PC-9 (cell line): ENCODE measurements around the gene TMEM43. TPM values are rescaled to one million over a fixed set of nuclear protein-coding genes. Genes with fewer than 3 reads are reported as not detected.
"Not testable (repeated sequence)": the region's sequence is repeated elsewhere in the genome, so short reads cannot be mapped to it uniquely, and the experiment has no call there.

Source experiments
- BruUV-seq: library from RNA; stranded (reverse); fragments of 400-500 nt; replicated peaks from 2 replicates; lab custom pipeline; 2021; lab: Mats Ljungman, UMichigan
- CTCF ChIA-PET: fragments of 300-600 bp; sonication (Branson Sonifier 250); formaldehyde crosslinking; loops from one replicate; lab custom pipeline; 2022; ENCODE audit warnings: antibody characterized with exemption; lab: Charles Lee
- POLR2A ChIA-PET: fragments of 300-600 bp; sonication (Branson Sonifier 250); formaldehyde crosslinking; loops from one replicate; lab custom pipeline; 2022; ENCODE audit warnings: antibody characterized with exemption; ENCODE audit not compliant: unreplicated experiment; lab: Charles Lee
- DNase-seq, 2 experiments: peaks; one replicate each; pipeline versions ENCODE4 v3.0.0 to v3.0.0-alpha.2; 2015 to 2022; ENCODE audit warnings: mixed read lengths in 1 of 2
- H2AFZ ChIP-seq: fragments of 200-600 bp; sonication (generic); 2 replicates; pipeline ENCODE4 v1.8.1; 2017; ENCODE audit warnings: antibody characterized with exemption
- H3F3A ChIP-seq: fragments of 200-600 bp; sonication (generic); 2 replicates; pipeline ENCODE4 v1.8.1; 2017; ENCODE audit warnings: antibody characterized with exemption, mild to moderate bottlenecking, low read depth; ENCODE audit not compliant: insufficient read depth
- H3K27ac ChIP-seq: fragments of 200-600 bp; sonication (generic); 2 replicates; pipeline ENCODE4 v1.6.1; 2016; ENCODE audit warnings: mixed run types
- H3K27me3 ChIP-seq: fragments of 200-600 bp; sonication (generic); 2 replicates; pipeline ENCODE4 v1.6.1; 2016; ENCODE audit warnings: low read depth, mixed run types; ENCODE audit not compliant: insufficient read depth
- H3K36me3 ChIP-seq: fragments of 200-600 bp; sonication (generic); 2 replicates; pipeline ENCODE4 v1.6.1; 2016; ENCODE audit warnings: low read depth, mixed run types
- H3K4me1 ChIP-seq: fragments of 200-600 bp; sonication (generic); replicated peaks from 2 replicates; pipeline ENCODE4 v1.6.1; 2016; ENCODE audit warnings: mixed run types; ENCODE audit not compliant: insufficient read depth
- H3K4me2 ChIP-seq: fragments of 200-600 bp; sonication (generic); 2 replicates; pipeline ENCODE4 v1.6.1; 2017; ENCODE audit warnings: mixed run types
- H3K4me3 ChIP-seq: fragments of 200-600 bp; sonication (generic); 2 replicates; pipeline ENCODE4 v1.6.1; 2016; ENCODE audit warnings: mixed run types
- H3K79me2 ChIP-seq: fragments of 200-600 bp; sonication (generic); 2 replicates; pipeline ENCODE4 v1.6.1; 2017; ENCODE audit warnings: low read depth, mixed run types
- H3K9me2 ChIP-seq: fragments of 200-600 bp; sonication (generic); 2 replicates; pipeline ENCODE4 v1.8.1; 2017; ENCODE audit warnings: mild to moderate bottlenecking; ENCODE audit not compliant: insufficient read depth
- H3K9me3 ChIP-seq: fragments of 200-600 bp; sonication (generic); 2 replicates; pipeline ENCODE4 v1.8.1; 2016; ENCODE audit warnings: low read depth; ENCODE audit not compliant: insufficient read depth
- H4K20me1 ChIP-seq: fragments of 200-600 bp; sonication (generic); 2 replicates; pipeline ENCODE4 v1.8.1; 2017; ENCODE audit not compliant: insufficient read depth
- CTCF ChIP-seq: fragments of 200-600 bp; sonication (generic); conservative IDR thresholded peaks from 2 replicates; pipeline ENCODE4 v1.6.1; 2017; ENCODE audit warnings: mixed run types, antibody characterized with exemption, mild to moderate bottlenecking, moderate library complexity
- EZH2 ChIP-seq: fragments of 200-600 bp; sonication (generic); IDR thresholded peaks from 2 replicates; pipeline ENCODE4 v1.8.0; 2017; ENCODE audit warnings: antibody characterized with exemption, low read depth
- intact Hi-C: fragments of 100-400 bp; cut with micrococcal nuclease; formaldehyde crosslinking; loops from one replicate; pipeline ENCODE4 v1.10.0; 2022; ENCODE audit not compliant: unreplicated experiment
- total RNA-seq: library from RNA; stranded (reverse); gene quantifications from 2 replicates; pipeline ENCODE4 v1.2.3, GENCODE V29; 2021

TMEM43 gene
- total RNA-seq, 1 experiment from 2014 or later: 64.7 TPM

- no peaks in the 10 kb centered on the region for H3K9me2 ChIP-seq
- intact Hi-C loops: no loop called here
- BruUV-seq: no TSS peak
- CTCF ChIA-PET: no interaction called here
- H3K79me2 ChIP-seq: peaks cover 22% of the 10 kb centered on the region
- no peak overlapping the region for H3K27ac ChIP-seq
- POLR2A ChIA-PET: no interaction called here
- DNase-seq: no peak
- no peak overlapping the region for H2AFZ ChIP-seq
- no peaks in the 10 kb centered on the region for H3K9me3 ChIP-seq
- H3K36me3 ChIP-seq: peaks cover 39% of the 10 kb centered on the region; the same call in 1 of the 2 replicates
- H3K4me1 ChIP-seq: peaks cover 16% of the 10 kb centered on the region
- H3K4me3 ChIP-seq: no peak overlapping the region
- TF ChIP-seq EZH2 (no peak), CTCF (no peak)
- no peaks in the 10 kb centered on the region for H3K27me3 ChIP-seq
- H3K4me2 ChIP-seq: no peak overlapping the region
- 0 out of 2 replicates have a peak, but pooled peaks cover 7% of the 10 kb centered on the region for H4K20me1 ChIP-seq
- H3F3A ChIP-seq: 0 out of 2 replicates have a peak, but pooled peaks cover 4% of the 10 kb centered on the region
These were observed 6.2 kb upstream of the TMEM43 start for GRCh38 chr3:14118400-14119381.

GRCh38 chr3:14119651-14120050, 5.2 kb upstream of the TMEM43 start:
- no peak for DNase-seq
- Histone ChIP-seq H3F3A (0 out of 2 replicates have a peak, but pooled peaks cover 4% of the 10 kb centered on the region), H3K4me2 (no peak overlapping the region), H3K27me3 (no peaks in the 10 kb centered on the region), H3K4me3 (no peak overlapping the region), H3K36me3 (peaks cover 29% of the 10 kb centered on the region; the same call in 1 of the 2 replicates), H3K4me1 (peaks cover 11% of the 10 kb centered on the region), H3K79me2 (peaks cover 30% of the 10 kb centered on the region), H3K9me2 (no peaks in the 10 kb centered on the region), H4K20me1 (0 out of 2 replicates have a peak, but pooled peaks cover 7% of the 10 kb centered on the region), H3K27ac (no peak overlapping the region), H2AFZ (no peak overlapping the region), H3K9me3 (no peaks in the 10 kb centered on the region)
- CTCF ChIA-PET: no interaction called here
- intact Hi-C loops: no loop called here
- TF ChIP-seq CTCF (no peak), EZH2 (no peak)
- POLR2A ChIA-PET: no interaction called here
- no TSS peak for BruUV-seq

GRCh38 chr3:14120111-14120920, 4.5 kb upstream of the TMEM43 start:
- no peaks in the 10 kb centered on the region for H3K9me3 ChIP-seq
- H3K4me3 ChIP-seq: no peak overlapping the region
- no TSS peak for BruUV-seq
- no peak overlapping the region for H2AFZ ChIP-seq
- no peak for TF ChIP-seq CTCF
- TF ChIP-seq EZH2: no peak
- H3F3A ChIP-seq: peaks cover 4% of the 10 kb centered on the region; the same call in 1 of the 2 replicates
- 0 out of 2 replicates have a peak, but pooled peaks cover 7% of the 10 kb centered on the region for H4K20me1 ChIP-seq
- ChIA-PET POLR2A (no interaction called here), CTCF (no interaction called here)
- intact Hi-C loops: no loop called here
- H3K4me1 ChIP-seq: peaks cover 8% of the 10 kb centered on the region; the same call in 1 of the 2 replicates
- peaks cover 23% of the 10 kb centered on the region; the same call in 1 of the 2 replicates for H3K36me3 ChIP-seq
- no peak overlapping the region for H3K4me2 ChIP-seq
- peaks cover 34% of the 10 kb centered on the region for H3K79me2 ChIP-seq
- DNase-seq: no peak
- H3K9me2 ChIP-seq: no peaks in the 10 kb centered on the region
- no peak overlapping the region for H3K27ac ChIP-seq
- no peaks in the 10 kb centered on the region for H3K27me3 ChIP-seq

- CTCF ChIA-PET, H3K4me1 ChIP-seq, DNase-seq, H3F3A ChIP-seq, H3K27ac ChIP-seq, H3K9me2 ChIP-seq, H4K20me1 ChIP-seq, H3K4me3 ChIP-seq, H3K27me3 ChIP-seq, H3K9me3 ChIP-seq, intact Hi-C loops, BruUV-seq, POLR2A ChIA-PET, H2AFZ ChIP-seq, H3K4me2 ChIP-seq: not testable (repeated sequence)
- Histone ChIP-seq H3K36me3 (peaks cover 16% of the 10 kb centered on the region; the same call in 1 of the 2 replicates), H3K79me2 (peaks cover 38% of the 10 kb centered on the region)
These were observed 3.9 kb upstream of the TMEM43 start for GRCh38 chr3:14120921-14121448.
